Colonic mucosa (tissue), 4 donors: ENCODE results near the gene RAP1GDS1. TPM values are rescaled to one million over a fixed set of nuclear protein-coding genes. Genes with fewer than 3 reads are reported as not detected.

Experiments used
- DNase-seq: peaks from one replicate; pipeline ENCODE4 v3.0.0-alpha.2; 2020
- H3K27ac ChIP-seq: fragments of 200-600 bp; one replicate; pipeline ENCODE4 v1.8.0; 2021
- H3K27me3 ChIP-seq: fragments of 200-600 bp; one replicate; pipeline ENCODE4 v1.8.0; 2021
- H3K36me3 ChIP-seq: fragments of 200-600 bp; one replicate; pipeline ENCODE4 v1.8.0; 2021
- H3K4me1 ChIP-seq: fragments of 200-600 bp; one replicate; pipeline ENCODE4 v1.8.0; 2021; ENCODE audit warnings: mild to moderate bottlenecking
- H3K4me3 ChIP-seq: fragments of 200-600 bp; one replicate; pipeline ENCODE4 v1.8.0; 2021
- H3K9ac ChIP-seq, 2 donors: one replicate each; pipeline ENCODE4 v1.7.0; 2013; ENCODE audit warnings: control low read depth in 2 of 2, low read depth in 2 of 2, low read length in 2 of 2
- H3K9me3 ChIP-seq: fragments of 200-600 bp; one replicate; pipeline ENCODE4 v1.8.0; 2021
- intact Hi-C: fragments of 100-400 bp; cut with DNase I; formaldehyde crosslinking; loops from one replicate; pipeline ENCODE4 v1.14.1; 2022
- total RNA-seq, 2 donors: library from RNA; stranded (reverse); fragmentation: NEBNext Ultra II Directional in 1 of 2; extraction: Animal tissue kit (Norgen Biotek cat#: 25700) in 1 of 2; gene quantifications; one replicate each; pipeline ENCODE4 v1.2.1, GENCODE V29; 2021
- TF ChIP-seq, protein P1 (sequence below): fragments of 200-600 bp; IDR thresholded peaks from one replicate; pipeline ENCODE4 v1.8.0; 2022; ENCODE audit warnings: antibody characterized with exemption, mild to moderate bottlenecking
- donor health status: healthy.
- donor health status: DM: no; HTN: no; CAD: no.
- donor health status: DM: no; HTN: no; CAD: no.

The RAP1GDS1 gene
- total RNA-seq, 2 donors from 2014 or later = 38.4 to 42.3 TPM

DNA sequence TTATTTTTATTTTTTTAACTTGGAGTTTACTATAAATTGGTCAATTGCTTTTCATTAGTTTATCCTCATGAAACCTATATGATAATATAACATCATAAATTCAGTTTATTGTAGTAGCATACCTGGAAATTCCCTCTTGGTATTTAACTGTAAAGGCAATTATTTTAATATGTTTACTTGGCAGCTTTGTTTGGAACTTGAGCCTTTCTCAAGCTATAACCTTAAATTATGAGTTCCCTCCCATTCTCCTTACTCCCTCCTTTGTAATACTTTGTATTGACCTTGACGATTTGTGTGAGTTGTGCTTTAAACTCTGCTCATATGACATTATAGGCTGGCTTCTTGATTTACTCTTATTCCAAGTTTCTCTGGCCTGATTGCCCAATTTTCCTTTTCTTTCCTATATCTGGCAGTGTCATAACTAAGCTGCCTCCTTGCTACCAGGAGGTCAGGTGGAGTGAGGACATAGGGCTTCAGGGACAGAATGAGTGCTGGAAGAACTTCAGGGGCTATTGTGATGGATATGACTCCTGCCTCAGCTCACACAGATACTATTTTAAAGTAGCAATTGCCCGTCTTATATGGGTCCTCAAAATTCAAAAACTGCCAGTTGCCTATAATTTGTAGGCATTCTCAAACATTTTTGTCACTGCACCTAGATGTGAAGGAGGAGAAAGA, 77.7 kb downstream of the RAP1GDS1 start:
- DNase-seq = no peak
- no peak overlapping the region for H3K9ac ChIP-seq
- H3K27ac ChIP-seq = no peak overlapping the region
- no peak overlapping the region for H3K4me3 ChIP-seq
- no peaks in the 10 kb centered on the region for H3K27me3 ChIP-seq
- no peaks in the 10 kb centered on the region for H3K36me3 ChIP-seq
- no peaks in the 10 kb centered on the region for H3K4me1 ChIP-seq
- intact Hi-C loops = no loop called here
- TF ChIP-seq, protein P1, sequence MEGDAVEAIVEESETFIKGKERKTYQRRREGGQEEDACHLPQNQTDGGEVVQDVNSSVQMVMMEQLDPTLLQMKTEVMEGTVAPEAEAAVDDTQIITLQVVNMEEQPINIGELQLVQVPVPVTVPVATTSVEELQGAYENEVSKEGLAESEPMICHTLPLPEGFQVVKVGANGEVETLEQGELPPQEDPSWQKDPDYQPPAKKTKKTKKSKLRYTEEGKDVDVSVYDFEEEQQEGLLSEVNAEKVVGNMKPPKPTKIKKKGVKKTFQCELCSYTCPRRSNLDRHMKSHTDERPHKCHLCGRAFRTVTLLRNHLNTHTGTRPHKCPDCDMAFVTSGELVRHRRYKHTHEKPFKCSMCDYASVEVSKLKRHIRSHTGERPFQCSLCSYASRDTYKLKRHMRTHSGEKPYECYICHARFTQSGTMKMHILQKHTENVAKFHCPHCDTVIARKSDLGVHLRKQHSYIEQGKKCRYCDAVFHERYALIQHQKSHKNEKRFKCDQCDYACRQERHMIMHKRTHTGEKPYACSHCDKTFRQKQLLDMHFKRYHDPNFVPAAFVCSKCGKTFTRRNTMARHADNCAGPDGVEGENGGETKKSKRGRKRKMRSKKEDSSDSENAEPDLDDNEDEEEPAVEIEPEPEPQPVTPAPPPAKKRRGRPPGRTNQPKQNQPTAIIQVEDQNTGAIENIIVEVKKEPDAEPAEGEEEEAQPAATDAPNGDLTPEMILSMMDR = no peak
- H3K9me3 ChIP-seq = no peaks in the 10 kb centered on the region

DNA sequence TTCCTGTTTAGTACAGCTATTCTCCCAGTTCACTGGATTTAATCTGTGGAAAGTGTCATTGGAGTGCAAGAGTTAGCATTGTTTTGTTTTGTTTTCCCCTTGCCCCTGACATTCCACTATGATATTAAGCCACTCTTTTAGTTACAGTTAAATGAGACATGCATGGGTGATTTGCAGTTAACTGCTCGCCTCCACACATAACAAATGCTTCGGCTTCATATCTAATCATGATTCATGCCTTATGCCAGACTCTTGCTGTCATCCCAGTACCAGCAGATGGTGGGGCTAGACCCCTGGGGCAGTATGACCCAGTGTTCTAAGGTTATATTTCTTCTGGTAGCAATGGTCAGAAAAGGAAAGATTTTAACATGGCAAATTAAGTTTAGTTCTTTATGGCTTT, 80.1 kb downstream of the RAP1GDS1 start:
- no peak for DNase-seq
- Histone ChIP-seq H3K27me3 (no peaks in the 10 kb centered on the region), H3K4me1 (no peaks in the 10 kb centered on the region), H3K36me3 (no peaks in the 10 kb centered on the region), H3K4me3 (no peak overlapping the region), H3K9me3 (no peaks in the 10 kb centered on the region), H3K9ac (no peak overlapping the region), H3K27ac (no peak overlapping the region)
- intact Hi-C loops = no loop called here
- TF ChIP-seq, protein P1 = no peak

DNA sequence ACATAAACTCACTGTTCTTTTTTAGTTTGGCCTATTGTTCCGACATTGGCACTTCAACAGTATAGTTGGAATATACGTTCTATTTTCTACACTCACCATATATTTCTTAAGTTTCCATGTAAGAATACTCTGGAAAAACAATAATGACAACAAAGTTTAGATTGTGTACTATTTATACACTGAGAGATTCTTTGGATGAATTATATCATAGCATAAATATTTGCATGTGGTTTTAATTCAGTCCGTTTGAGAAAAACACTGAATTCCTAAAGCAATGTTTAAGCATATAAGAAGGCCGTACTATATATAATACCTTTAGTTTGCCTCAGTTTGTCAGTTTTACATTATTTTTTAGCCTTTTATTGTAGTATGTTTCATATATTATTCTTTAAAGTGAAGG, 82.4 kb downstream of the RAP1GDS1 start:
- intact Hi-C loops = no loop called here
- no peaks in the 10 kb centered on the region for H3K4me1 ChIP-seq
- TF ChIP-seq, protein P1 = no peak
- H3K9ac ChIP-seq = no peak overlapping the region
- DNase-seq = no peak
- H3K9me3 ChIP-seq = no peaks in the 10 kb centered on the region
- H3K27me3 ChIP-seq = no peaks in the 10 kb centered on the region
- no peaks in the 10 kb centered on the region for H3K36me3 ChIP-seq
- H3K4me3 ChIP-seq = no peak overlapping the region
- H3K27ac ChIP-seq = no peak overlapping the region

DNA sequence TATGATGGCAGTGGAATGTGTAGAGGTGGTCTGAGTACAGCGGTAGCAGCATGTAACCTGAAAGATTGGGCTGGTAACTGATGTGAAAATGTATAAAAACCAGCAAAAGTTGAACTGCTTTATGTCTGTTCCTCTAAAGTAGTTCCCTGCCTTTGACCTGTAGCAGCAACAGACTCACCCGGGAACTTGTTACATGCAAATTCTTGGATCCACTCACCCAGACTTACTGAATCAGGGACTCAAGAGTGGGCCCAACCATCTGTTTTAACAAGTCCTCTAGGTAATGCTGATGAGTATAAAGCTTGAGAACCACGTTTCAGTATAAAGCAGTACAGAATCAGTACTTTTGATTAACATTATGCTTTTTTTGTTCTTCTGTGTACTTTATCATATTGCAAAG, 84.7 kb downstream of the RAP1GDS1 start:
- H3K27me3 ChIP-seq = no peaks in the 10 kb centered on the region
- H3K9me3 ChIP-seq = no peaks in the 10 kb centered on the region
- H3K27ac ChIP-seq = no peak overlapping the region
- intact Hi-C loops = no loop called here
- no peaks in the 10 kb centered on the region for H3K4me1 ChIP-seq
- no peak overlapping the region for H3K4me3 ChIP-seq
- no peaks in the 10 kb centered on the region for H3K36me3 ChIP-seq
- no peak for DNase-seq
- H3K9ac ChIP-seq = no peak overlapping the region
- TF ChIP-seq, protein P1 = no peak

DNA sequence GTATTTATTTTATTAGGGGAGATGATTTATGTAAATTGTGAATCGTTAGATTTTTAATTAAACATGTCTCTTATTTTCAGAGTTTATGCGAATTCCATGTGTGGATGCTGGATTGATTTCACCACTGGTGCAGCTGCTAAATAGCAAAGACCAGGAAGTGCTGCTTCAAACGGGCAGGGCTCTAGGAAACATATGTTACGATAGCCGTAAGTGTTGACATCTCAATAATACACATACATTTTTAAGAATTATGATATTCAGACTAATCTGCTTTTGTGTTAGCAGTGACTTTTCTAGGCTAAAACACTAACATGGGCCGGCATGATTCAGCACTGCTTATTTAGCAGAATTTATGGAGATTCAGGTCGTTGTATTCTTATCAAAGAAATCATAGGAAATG, 91.2 kb downstream of the RAP1GDS1 start:
- no peaks in the 10 kb centered on the region for H3K4me1 ChIP-seq
- DNase-seq = no peak
- no peak overlapping the region for H3K4me3 ChIP-seq
- H3K36me3 ChIP-seq = no peaks in the 10 kb centered on the region
- H3K27ac ChIP-seq = no peak overlapping the region
- TF ChIP-seq, protein P1 = no peak
- H3K9me3 ChIP-seq = no peaks in the 10 kb centered on the region
- no peak overlapping the region for H3K9ac ChIP-seq
- no peaks in the 10 kb centered on the region for H3K27me3 ChIP-seq
- intact Hi-C loops = no loop called here
